K562 (cell line): ENCODE measurements around the gene PRDM11. TPM values are rescaled to one million over a fixed set of nuclear protein-coding genes. Genes with fewer than 3 reads are reported as not detected.

Experiments used
- CBFA2T3 ChIP-seq: fragments of 450-650 bp; IDR thresholded peaks from 2 replicates; pipeline ENCODE4 v1.6.1; 2017
- CBX8 ChIP-seq: fragments of 200-600 bp; sonication (generic); IDR thresholded peaks from 2 replicates; pipeline ENCODE4 v1.6.1; 2012; ENCODE audit warnings: borderline replicate concordance, mixed run types, low read depth, mild to moderate bottlenecking, moderate library complexity, mixed read lengths, low read length, control low read depth, inconsistent platforms; ENCODE audit not compliant: poor library complexity, severe bottlenecking; ENCODE audit errors: extremely low read depth
- FOXM1 ChIP-seq, 2 experiments: fragments of 450-650 bp in 1 of 2; sonication (generic) in 1 of 2; formaldehyde crosslinking in 1 of 2; IDR thresholded peaks; 2 replicates each; pipeline versions ENCODE4 v1.6.1 to v1.9.0; 2017 to 2022; ENCODE audit warnings: low read depth in 2 of 2, mild to moderate bottlenecking in 2 of 2, missing genetic modification reagents in 1 of 2, moderate library complexity in 1 of 2
- GTF2E2 ChIP-seq: fragments of 200-800 bp; sonication (Bioruptor generic); IDR thresholded peaks from 2 replicates; pipeline ENCODE4 v1.6.1; 2016; ENCODE audit warnings: missing genetic modification characterization, missing compliant biosample characterization
- KLF6 ChIP-seq: fragments of 250-450 bp; sonication (Bioruptor Pico); IDR thresholded peaks from 2 replicates; pipeline ENCODE4 v1.4.0; 2020; ENCODE audit warnings: mild to moderate bottlenecking, moderate library complexity, borderline replicate concordance
- NCOR1 ChIP-seq: fragments of 450-650 bp; IDR thresholded peaks from 2 replicates; pipeline ENCODE4 v1.6.1; 2016; ENCODE audit warnings: mild to moderate bottlenecking, moderate library complexity
- NONO ChIP-seq, 2 experiments: fragments of 200-400 bp in 1 of 2; fragments of 450-650 bp in 1 of 2; formaldehyde crosslinking in 1 of 2; IDR thresholded peaks; 2 replicates each; pipeline ENCODE4 v1.6.1; 2017; ENCODE audit warnings: low read depth in 2 of 2, mild to moderate bottlenecking in 2 of 2, moderate library complexity in 2 of 2, low read length in 1 of 2
- PHTF2 ChIP-seq: fragments of 250-450 bp; sonication (Bioruptor Pico); IDR thresholded peaks from 2 replicates; pipeline ENCODE4 v1.5.0; 2021; ENCODE audit warnings: mild to moderate bottlenecking
- REST ChIP-seq, 2 experiments: fragments of 450-650 bp; formaldehyde crosslinking in 1 of 2; IDR thresholded peaks; 2 replicates each; pipeline versions ENCODE4 v1.4.0 to v1.6.1; 2014 to 2020; ENCODE audit warnings: mild to moderate bottlenecking in 2 of 2, borderline replicate concordance in 1 of 2, low read depth in 1 of 2
- SAFB ChIP-seq: fragments of 200-400 bp; formaldehyde crosslinking; IDR thresholded peaks from 2 replicates; pipeline ENCODE4 v1.6.1; 2017; ENCODE audit warnings: low read depth, low read length, borderline replicate concordance
- SMAD1 ChIP-seq: fragments of 150-350 bp; IDR thresholded peaks from 2 replicates; pipeline ENCODE4 v1.6.1; 2014; ENCODE audit warnings: low read length, low read depth; ENCODE audit not compliant: partially characterized antibody
- SREBF2 ChIP-seq: sonication (generic); formaldehyde crosslinking; IDR thresholded peaks from 2 replicates; pipeline ENCODE4 v1.4.0; 2020; ENCODE audit warnings: mild to moderate bottlenecking, missing genetic modification reagents
- ZKSCAN1 ChIP-seq: fragments of 150-350 bp; IDR thresholded peaks from 2 replicates; pipeline ENCODE4 v1.6.1; 2016; ENCODE audit warnings: low read depth, low read length
- ZNF165 ChIP-seq: fragments of 250-450 bp; sonication (Bioruptor Pico); IDR thresholded peaks from 2 replicates; pipeline ENCODE4 v1.4.0; 2020; ENCODE audit warnings: borderline replicate concordance
- ZNF589 ChIP-seq: fragments of 200-800 bp; sonication (Bioruptor generic); IDR thresholded peaks from 2 replicates; pipeline ENCODE4 v1.6.1; 2016; ENCODE audit warnings: low read depth, missing genetic modification characterization, missing compliant biosample characterization
- polyA plus RNA-seq, 8 experiments: library from polyadenylated mRNA; depleted of rRNA in 4 of 8; stranded (reverse) in 5 of 8; unstranded in 3 of 8; fragments of >200 nt; fragmentation: Nextera tagmentation in 2 of 8; fragmentation: Illumina TruSeq in 1 of 8; extraction: Ambion mirVana in 2 of 8; extraction: Trizol in 1 of 8; gene quantifications; 2 replicates each; pipeline versions ENCODE4 v1.2.1 to v1.2.3, GENCODE V29; 2011 to 2014; ENCODE audit warnings: inconsistent platforms in 1 of 8, missing spikeins in 1 of 8
- total RNA-seq, 7 experiments: library from RNA; depleted of rRNA in 6 of 7; stranded (reverse); fragments of >200 nt in 6 of 7; fragmentation: Illumina TruSeq in 2 of 7; extraction: Trizol in 2 of 7; gene quantifications; 2 replicates each; pipeline versions ENCODE4 v1.2.1 to v1.2.3, GENCODE V29; 2011 to 2021; ENCODE audit warnings: low replicate concordance in 1 of 7
- TF ChIP-seq, protein P1 (sequence below): fragments of 250-450 bp; sonication (Bioruptor Pico); IDR thresholded peaks from 2 replicates; pipeline ENCODE4 v1.8.0; 2021; ENCODE audit warnings: borderline replicate concordance, mild to moderate bottlenecking, moderate library complexity; ENCODE audit not compliant: poor library complexity, severe bottlenecking
- TF ChIP-seq, protein P2 (sequence below): fragments of 250-450 bp; sonication (Bioruptor Pico); IDR thresholded peaks from 2 replicates; pipeline ENCODE4 v1.8.0; 2022; ENCODE audit warnings: moderate library complexity, mild to moderate bottlenecking, inconsistent platforms

The PRDM11 gene
- total and polyA plus RNA-seq, 9 of the 15 experiments (the other 6 are each of a cell fraction or from before 2014, with no cell fraction given): 0.01 to 1.1 (median 0.29) TPM

DNA sequence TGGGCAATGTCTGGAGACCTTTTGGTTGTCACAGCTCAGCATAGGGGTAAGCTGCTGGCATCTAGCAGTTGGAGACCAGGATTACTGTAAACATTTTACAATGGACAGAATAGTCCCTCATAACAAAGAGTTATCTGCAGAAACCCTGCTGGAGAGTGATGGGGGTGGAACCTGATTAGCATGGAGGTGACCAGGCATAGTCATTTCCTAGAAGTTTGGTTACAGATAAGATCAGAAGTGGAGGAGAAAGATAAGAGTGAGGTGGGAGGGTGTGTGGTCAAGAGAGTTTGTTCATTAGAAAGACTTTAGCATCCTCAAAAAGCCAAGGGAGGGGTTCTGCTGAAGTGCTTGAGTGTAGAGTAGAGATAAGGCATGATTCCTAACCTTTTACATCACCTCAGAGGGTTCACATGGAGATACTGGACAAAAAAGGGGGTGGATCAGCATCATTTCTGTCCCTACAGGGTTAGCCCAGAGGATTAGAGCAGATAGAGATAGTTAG lies 38.8 kb downstream of the PRDM11 start (continued):
- TF ChIP-seq SMAD1 (peak; percentile 47), ZKSCAN1 (no peak), REST (IDR thresholded peaks at IDR 0.05; ENCODE audit: borderline replicate concordance) (peak; percentile 19; the same call in 1 of the 2 replicates), REST (CRISPR knock-in tag; IDR thresholded peaks at IDR 0.05; ENCODE audit: low read depth) (no peak), ZNF589 (CRISPR knock-in tag) (peak; percentile 79), CBFA2T3 (peak; percentile 98), NONO (IDR thresholded peaks at IDR 0.05; ENCODE audit: low read depth in 2 of 2, low read length in 1 of 2) (no peak), GTF2E2 (tag) (peak; percentile 24; the same call in 1 of the 2 replicates), ZNF165 (CRISPR knock-in tag) (no peak), NCOR1 (peak; percentile 94), FOXM1 (IDR thresholded peaks at IDR 0.05; ENCODE audit: low read depth) (peak; percentile 94), FOXM1 (CRISPR knock-in tag; IDR thresholded peaks at IDR 0.05; ENCODE audit: low read depth) (no peak), KLF6 (CRISPR knock-in tag) (no peak), CBX8 (no peak), SAFB (no peak), PHTF2 (CRISPR knock-in tag) (no peak), SREBF2 (CRISPR knock-in tag) (no peak)
- TF ChIP-seq, protein P1, sequence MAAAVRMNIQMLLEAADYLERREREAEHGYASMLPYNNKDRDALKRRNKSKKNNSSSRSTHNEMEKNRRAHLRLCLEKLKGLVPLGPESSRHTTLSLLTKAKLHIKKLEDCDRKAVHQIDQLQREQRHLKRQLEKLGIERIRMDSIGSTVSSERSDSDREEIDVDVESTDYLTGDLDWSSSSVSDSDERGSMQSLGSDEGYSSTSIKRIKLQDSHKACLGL (CRISPR knock-in tag): no peak
- TF ChIP-seq, protein P2, sequence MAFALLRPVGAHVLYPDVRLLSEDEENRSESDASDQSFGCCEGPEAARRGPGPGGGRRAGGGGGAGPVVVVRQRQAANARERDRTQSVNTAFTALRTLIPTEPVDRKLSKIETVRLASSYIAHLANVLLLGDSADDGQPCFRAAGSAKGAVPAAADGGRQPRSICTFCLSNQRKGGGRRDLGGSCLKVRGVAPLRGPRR (CRISPR knock-in tag): no peak
